Measurements from ENCODE around the gene INSL4. TPM values are rescaled to one million over a fixed set of nuclear protein-coding genes. Genes with fewer than 3 reads are reported as not detected.

The INSL4 gene
- total RNA-seq (2021) (not detected in 2 replicates), Bru-seq, nascent RNA (not detected), BruChase-seq, experiment 1, labeled RNA remaining after a 2-hour chase (not detected), BruChase-seq, experiment 2, labeled RNA remaining after a 6-hour chase (not detected)
- long read RNA-seq = 0 reads

DNA sequence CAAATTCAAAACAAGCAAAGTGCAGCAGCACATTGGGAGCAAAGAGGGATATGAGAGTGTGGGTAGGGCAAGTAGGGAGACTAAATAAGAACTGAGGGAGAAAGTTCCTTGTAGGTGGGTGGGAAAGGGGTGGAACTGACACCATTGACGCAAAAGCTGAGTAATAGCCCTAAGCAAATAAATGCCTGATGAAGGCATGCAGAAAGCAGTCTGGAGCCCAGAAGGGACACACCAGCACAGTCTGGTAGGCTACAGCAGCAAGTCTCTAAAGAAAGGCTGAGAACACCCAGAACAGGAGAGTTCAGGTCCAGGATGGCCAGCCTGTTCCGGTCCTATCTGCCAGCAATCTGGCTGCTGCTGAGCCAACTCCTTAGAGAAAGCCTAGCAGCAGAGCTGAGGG lies at the start of gene INSL4:
INSL4 (plus strand) TSS at position 208 of the 400 bp plus-strand sequence; CDS start at position 313, 105 bp downstream.
- Histone ChIP-seq H3K4me3 (ENCODE audit: low read depth, low read length, poor library complexity, severe bottlenecking) (no peak within 1 kb of the TSS), H3K4me1 (ENCODE audit: insufficient read depth, low read length, poor library complexity, severe bottlenecking) (no peaks in the 10 kb centered on the region), H3K27ac (ENCODE audit: low read depth, low read length, poor library complexity, severe bottlenecking) (no peak within 1 kb of the TSS), H3K27me3 (replicated peaks; ENCODE audit: insufficient read depth, low read depth, low read length, poor library complexity) (peaks cover 24% of the 10 kb centered on the region), H3K36me3 (ENCODE audit: insufficient read depth, low read length, poor library complexity, severe bottlenecking) (no peaks in the 10 kb centered on the region), H3K9me3 (ENCODE audit: low read depth, low read length, poor library complexity, severe bottlenecking) (no peaks in the 10 kb centered on the region)
- ChIA-PET CTCF (no interaction called here), POLR2A (ENCODE audit: low non-redundant PET) (no interaction called here)
- DNase-seq (ENCODE audit: low spot score) = no peak
- intact Hi-C loops (cut with micrococcal nuclease; ENCODE audit: unreplicated experiment) = no loop called here
- no TSS peak for BruUV-seq (replicated peaks)
- TF ChIP-seq EZH2 (IDR thresholded peaks at IDR 0.05; ENCODE audit: borderline replicate concordance, low read depth, low read length, poor library complexity, severe bottlenecking) (no peak), CTCF (conservative IDR thresholded peaks at IDR 0.05; ENCODE audit: low read depth, low read length) (no peak)

GRCh38 chr9:5184776-5185175 lies 46.4 kb upstream of the INSL4 start:
- intact Hi-C loops (cut with micrococcal nuclease; ENCODE audit: unreplicated experiment) = loop anchor here (1.0 kb wide), 1 partner anchor 406 kb away; no protein-coding TSS in a partner anchor
- Histone ChIP-seq H3K4me3 (ENCODE audit: low read depth, low read length, poor library complexity, severe bottlenecking) (no peak overlapping the region), H3K36me3 (ENCODE audit: insufficient read depth, low read length, poor library complexity, severe bottlenecking) (no peaks in the 10 kb centered on the region), H3K9me3 (ENCODE audit: low read depth, low read length, poor library complexity, severe bottlenecking) (no peaks in the 10 kb centered on the region), H3K27ac (ENCODE audit: low read depth, low read length, poor library complexity, severe bottlenecking) (no peak overlapping the region), H3K27me3 (replicated peaks; ENCODE audit: insufficient read depth, low read depth, low read length, poor library complexity) (no peaks in the 10 kb centered on the region), H3K4me1 (ENCODE audit: insufficient read depth, low read length, poor library complexity, severe bottlenecking) (no peaks in the 10 kb centered on the region)
- DNase-seq (ENCODE audit: low spot score) = no peak
- TF ChIP-seq EZH2 (IDR thresholded peaks at IDR 0.05; ENCODE audit: borderline replicate concordance, low read depth, low read length, poor library complexity, severe bottlenecking) = no peak
- TF ChIP-seq CTCF (conservative IDR thresholded peaks at IDR 0.05; ENCODE audit: low read depth, low read length) = no peak
- CTCF ChIA-PET = interaction anchor here (0.6 to 0.8 kb wide), 2 partner anchors 257 to 415 kb away, joined by 3 to 6 read pairs; no protein-coding TSS in a partner anchor
- POLR2A ChIA-PET (ENCODE audit: low non-redundant PET) = no interaction called here
- no TSS peak for BruUV-seq (replicated peaks)

DNA sequence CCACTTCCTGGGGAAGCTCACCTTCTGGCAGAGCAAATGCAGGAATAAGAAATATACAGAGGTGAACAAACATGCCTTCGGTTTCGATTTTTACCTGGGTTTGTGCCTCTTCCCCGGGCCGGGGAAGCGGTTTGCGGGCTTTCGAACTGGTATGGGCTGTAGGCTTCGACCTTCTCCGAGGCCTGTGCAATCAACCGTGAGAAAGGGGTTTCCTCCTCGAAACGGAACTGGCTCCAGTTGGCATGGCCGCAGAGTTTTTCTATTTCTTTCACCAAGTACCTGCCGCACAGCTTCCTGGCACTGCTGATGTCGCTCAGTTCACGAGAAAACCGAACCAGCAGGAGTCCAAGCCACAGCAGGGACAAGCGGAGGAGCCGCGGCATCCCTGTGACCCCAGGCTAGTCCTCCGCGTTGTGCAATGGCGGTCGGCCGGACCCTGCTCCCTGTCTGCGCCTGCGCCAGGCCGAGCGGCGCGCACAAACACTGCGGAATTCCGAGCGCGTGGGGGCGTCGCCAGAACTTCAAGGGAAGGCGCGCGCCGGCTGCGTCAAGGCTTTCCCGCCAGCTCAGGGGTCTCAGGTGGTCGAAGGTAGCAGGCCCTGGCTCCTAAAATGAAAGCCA lies 45.9 kb upstream of the INSL4 start, which contains the start of gene INSL6:
INSL6 (minus strand) TSS at position 420 of the 621 bp plus-strand sequence; CDS start at position 383, 37 bp downstream.
- ChIA-PET POLR2A (ENCODE audit: low non-redundant PET) (no interaction called here), CTCF (interaction anchor here (0.6 to 0.8 kb wide), 3 partner anchors 196 to 415 kb away, joined by 3 to 6 read pairs (median 3); no protein-coding TSS in a partner anchor)
- H3K36me3 ChIP-seq (ENCODE audit: insufficient read depth, low read length, poor library complexity, severe bottlenecking) = no peaks in the 10 kb centered on the region
- H3K27me3 ChIP-seq (replicated peaks; ENCODE audit: insufficient read depth, low read depth, low read length, poor library complexity) = no peaks in the 10 kb centered on the region
- no peak for DNase-seq (ENCODE audit: low spot score)
- TF ChIP-seq EZH2 (IDR thresholded peaks at IDR 0.05; ENCODE audit: borderline replicate concordance, low read depth, low read length, poor library complexity, severe bottlenecking) = no peak
- no peak for TF ChIP-seq CTCF (conservative IDR thresholded peaks at IDR 0.05; ENCODE audit: low read depth, low read length)
- no peak within 1 kb of the TSS for H3K4me3 ChIP-seq (ENCODE audit: low read depth, low read length, poor library complexity, severe bottlenecking)
- BruUV-seq (replicated peaks) = no TSS peak
- no peaks in the 10 kb centered on the region for H3K4me1 ChIP-seq (ENCODE audit: insufficient read depth, low read length, poor library complexity, severe bottlenecking)
- no peaks in the 10 kb centered on the region for H3K9me3 ChIP-seq (ENCODE audit: low read depth, low read length, poor library complexity, severe bottlenecking)
- intact Hi-C loops (cut with micrococcal nuclease; ENCODE audit: unreplicated experiment) = loop anchor here (1.0 kb wide), 1 partner anchor 405 kb away; no protein-coding TSS in a partner anchor
- no peak within 1 kb of the TSS for H3K27ac ChIP-seq (ENCODE audit: low read depth, low read length, poor library complexity, severe bottlenecking)
